HK-2 (cell line): ENCODE results near the gene FXYD1.
A peak's percentile ranks its signal among the peaks of the same experiment; 100 is the strongest.
"Not testable (repeated sequence)": the region's sequence is repeated elsewhere in the genome, so short reads cannot be mapped to it uniquely, and the experiment has no call there.

Experiments
- DNase-seq: peaks from one replicate; pipeline ENCODE4 v3.0.0-alpha.2; 2018; ENCODE audit not compliant: unreplicated experiment

The FXYD1 gene

DNA sequence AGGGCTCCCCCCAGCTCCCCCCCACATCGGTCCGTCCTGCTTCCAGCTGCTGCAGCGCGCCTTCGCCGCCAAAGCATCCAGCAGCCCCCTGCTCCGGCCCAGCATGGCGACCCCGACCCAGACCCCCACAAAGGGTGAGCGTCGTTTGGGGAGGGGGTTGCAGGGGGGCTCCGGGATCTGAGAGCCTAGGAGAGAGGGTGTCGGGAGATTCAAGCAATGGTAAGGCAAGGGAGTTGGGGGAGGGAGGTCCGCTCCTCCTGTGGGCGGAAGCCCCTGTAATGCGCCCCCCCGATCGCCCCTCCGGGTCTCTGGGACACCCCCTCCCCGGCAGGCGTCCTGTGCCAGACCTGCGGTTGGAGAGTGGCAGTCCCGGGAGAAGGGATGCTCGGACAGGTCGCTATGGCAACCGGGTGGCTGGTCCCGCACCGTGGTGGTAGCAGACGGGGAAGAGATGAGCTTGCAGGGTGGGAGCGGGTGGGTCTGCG is 4.6 kb downstream of the FXYD1 start, which contains the start of gene FXYD7:
Gene FXYD7 (plus strand): TSS at position 25 of the 485 bp plus-strand sequence. CDS start 79 bp downstream, at position 104.
- no peak for DNase-seq

DNA sequence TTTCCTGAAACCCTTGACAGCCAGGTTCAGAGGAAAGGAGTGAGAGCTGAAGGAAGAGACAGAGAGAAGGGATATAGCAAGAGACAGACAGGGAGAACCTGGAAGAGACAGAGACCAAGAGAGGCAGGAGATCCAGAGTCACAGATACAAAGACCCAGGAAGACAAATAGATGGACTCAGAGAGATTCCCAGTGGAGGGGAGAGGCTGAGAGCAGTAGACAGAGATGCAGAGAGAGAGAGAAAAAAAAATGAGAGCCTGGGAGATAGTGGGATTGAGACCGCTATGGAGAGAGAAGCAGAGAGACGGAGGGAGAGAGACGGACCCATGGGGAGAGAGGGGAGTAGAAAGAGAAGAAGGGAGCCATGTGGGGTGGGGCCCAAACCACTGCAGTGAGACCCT is 5.2 kb downstream of the FXYD1 start:
- DNase-seq = no peak

DNA sequence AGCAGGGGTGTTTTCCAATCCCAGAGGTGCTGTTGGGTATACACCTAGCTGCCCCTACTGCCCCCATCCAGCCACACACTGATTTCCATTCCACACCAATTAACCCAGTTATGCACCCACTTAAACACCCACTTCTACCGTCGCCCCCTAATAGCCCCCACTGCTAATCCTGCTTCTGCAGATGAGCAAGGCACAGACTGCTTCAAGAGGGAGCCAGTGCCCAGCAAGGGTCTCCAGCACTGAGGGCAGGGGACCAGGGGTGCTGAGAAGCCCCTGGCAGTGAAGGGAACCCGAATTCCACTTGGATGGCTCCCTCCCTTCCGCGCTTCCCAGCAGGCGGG is 5.6 kb downstream of the FXYD1 start:
- no peak for DNase-seq

GRCh38 chr19:35144600-35145436 is 6.2 kb downstream of the FXYD1 start:
- peak; percentile 52 for DNase-seq

GRCh38 chr19:35146746-35147459 is 8.3 kb downstream of the FXYD1 start:
- no peak for DNase-seq

DNA sequence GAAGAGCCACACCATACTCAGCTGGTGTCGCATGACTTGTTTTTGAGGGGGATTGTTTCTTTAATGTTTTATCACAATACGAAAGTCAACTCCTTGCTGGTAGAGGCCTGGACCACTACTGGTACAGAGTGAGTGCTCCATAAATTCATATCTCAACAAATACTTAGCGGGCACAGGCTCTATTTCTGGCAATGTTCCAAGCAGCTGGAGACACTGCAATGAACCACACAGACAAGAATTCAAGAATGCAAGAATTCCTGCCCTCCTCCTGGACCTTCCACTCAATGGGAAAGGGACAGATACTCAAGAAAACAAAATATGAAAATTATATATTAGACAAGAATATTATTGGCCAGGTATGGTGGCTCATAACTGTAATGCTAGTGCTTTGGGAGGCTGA is 10.8 kb downstream of the FXYD1 start:
- no peak for DNase-seq

GRCh38 chr19:35150445-35150844 is 11.8 kb downstream of the FXYD1 start:
- no peak for DNase-seq

DNA sequence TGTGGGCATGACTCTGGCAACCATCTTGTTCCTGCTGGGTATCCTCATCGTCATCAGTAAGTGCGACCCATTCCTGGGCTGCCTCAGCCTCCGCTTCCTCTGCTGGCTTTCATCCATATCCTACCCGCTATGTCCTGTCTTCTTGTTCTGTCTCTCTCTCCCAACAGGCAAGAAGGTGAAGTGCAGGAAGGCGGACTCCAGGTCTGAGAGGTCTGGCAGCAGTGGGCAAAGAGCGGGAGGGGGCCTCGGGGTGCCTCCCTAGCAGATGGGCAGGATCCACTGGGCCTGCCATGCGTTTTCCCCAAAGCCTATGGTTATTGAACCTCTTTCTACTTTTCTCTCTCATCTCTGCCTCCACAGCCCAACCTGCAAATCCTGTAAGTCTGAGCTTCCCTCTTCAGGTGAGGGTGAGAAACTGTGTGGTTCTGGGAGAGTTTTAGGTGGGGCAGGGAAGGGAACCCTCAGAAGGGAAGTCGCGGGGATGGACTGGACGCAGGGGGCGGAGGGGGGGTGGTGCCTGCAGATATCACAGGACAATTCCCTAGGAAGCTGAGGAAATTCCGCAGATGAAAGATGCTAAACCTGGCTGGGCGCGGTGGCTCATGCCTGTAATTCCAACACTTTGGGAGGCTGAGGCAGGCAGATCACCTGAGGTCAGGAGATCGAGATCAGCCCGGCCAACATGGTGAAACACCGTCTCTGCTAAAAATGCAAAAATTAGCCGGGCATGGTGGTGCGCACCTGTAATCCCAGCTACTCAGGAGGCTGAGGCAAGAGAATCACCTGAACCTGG is 12.8 kb downstream of the FXYD1 start:
- no peak for DNase-seq

DNA sequence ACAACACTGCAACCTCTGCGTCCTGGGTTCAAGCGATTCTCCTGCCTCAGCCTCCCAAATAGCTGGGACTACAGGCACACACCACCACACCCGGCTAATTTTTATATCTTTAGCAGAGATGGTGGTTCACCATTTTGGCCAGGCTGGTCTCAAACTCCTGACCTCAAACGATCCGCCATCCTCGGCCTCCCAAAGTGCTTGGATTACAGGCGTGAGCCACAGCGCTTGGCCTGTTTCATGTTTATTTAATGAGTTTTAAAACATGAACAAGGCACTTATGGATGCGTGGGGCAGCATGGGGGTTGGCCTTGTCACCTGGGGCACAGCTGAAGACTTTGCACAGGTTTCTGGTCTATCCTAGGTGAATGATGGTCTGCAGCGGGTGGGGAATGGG is 14.5 kb downstream of the FXYD1 start:
- DNase-seq = not testable (repeated sequence)

DNA sequence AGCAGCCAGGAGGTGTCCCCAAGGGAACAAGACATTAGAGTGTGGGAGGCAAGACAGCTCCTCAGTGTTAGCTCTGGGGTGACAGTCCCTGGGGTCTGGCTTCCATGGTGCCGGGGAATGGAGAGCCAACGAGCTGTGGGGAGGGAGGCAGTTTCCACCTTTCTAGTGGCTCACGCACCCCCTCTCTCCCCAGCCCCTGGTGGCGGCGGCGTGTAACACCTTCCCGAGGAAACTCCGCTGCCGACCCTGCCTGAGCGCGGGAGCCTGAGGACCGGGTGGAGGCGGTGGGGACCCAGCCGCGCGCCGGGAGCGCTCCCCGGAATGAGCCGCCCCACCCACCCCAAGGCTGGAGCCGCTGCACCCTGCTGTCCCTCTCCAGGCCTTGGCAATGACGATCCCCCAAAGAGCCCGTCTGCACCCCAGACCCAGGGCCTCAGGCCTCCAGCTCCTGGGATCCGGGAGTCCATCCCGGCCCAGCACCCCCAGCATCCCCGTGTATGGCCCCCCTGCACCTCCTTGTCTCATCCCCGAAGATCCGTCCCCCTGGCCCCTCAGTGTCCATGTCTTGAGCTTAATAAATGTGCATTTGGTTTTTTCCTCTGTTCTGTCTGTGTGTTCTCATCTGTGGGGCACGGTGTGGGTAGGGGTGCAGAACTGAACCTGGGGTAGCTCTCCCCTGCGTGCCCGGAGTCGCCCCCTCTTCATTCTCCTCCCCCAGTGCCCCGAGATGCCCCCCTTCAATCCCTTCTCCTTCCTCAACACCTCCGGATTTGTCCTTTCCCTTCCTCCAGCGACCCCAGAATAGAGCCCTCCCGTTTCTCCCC is 15.3 kb downstream of the FXYD1 start:
- no peak for DNase-seq

DNA sequence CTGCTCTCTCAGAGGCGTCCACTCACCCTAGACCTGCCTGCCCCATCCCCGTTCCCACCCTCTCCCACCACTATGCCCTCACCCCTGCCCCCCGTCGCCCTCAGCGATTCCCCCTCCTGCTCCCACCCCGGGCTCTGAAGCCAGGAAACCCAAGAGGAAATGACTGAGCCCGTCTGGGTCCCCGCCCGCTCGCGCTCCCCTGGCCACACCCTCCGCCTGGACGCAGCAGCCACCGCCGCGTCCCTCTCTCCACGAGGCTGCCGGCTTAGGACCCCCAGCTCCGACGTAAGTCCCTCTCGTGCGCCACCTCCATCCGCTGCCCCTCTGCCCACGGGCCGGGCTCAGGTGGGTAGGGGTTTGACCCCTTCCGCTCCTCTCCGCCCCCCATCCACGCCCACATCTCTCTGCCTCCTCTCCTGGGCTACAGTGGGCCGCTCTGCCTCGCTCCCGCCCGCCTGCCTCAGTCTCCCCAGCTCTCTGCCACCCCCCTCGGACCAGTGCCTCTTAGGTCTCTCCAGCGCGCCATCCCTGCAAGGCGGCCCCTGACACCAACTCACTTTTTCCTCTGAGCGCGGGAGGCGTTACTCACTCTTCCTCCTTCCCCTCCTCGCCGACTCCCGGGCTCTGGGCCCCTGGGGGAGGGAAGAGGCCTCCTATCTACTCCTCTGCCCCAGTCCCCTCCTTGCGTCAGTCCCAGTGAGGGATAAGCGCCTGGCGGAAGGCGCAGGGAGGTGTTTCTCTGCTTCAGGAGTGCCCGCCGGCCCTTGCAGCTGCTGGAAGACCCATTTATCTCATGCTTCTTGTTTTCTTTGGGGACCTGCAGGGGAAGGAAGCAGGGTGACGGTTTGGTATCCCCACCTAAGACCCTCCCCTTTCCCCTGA is 16.1 kb downstream of the FXYD1 start, which contains the start of gene FXYD5:
Gene FXYD5 (plus strand): TSS at position 211 of the 882 bp plus-strand sequence. CDS start 816 bp downstream, outside the sequence.
- peak; percentile 82 for DNase-seq

DNA sequence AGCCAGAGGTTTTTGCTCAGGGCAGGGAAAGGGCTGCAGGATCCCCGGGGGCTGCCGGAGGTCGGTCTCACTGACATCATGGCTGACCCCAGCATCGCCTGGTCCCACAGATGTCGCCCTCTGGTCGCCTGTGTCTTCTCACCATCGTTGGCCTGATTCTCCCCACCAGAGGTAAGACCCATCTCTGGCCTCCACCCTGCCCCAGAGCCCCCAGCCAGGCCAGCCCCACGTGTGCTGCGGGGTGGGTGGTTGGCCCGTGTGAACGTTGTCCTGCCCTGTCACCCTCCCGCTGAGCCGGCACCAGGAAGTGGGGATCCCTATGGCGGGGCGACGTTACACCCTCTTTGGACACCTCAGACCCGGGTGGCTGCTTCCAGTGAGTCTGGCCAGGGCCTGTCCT is 16.8 kb downstream of the FXYD1 start:
- DNase-seq = no peak

- DNase-seq = no peak
These were observed 17.5 kb downstream of the FXYD1 start for GRCh38 chr19:35155981-35156672.

GRCh38 chr19:35156673-35157014 is 18.0 kb downstream of the FXYD1 start:
- no peak for DNase-seq

GRCh38 chr19:35157431-35157830 is 18.8 kb downstream of the FXYD1 start:
- DNase-seq = no peak

DNA sequence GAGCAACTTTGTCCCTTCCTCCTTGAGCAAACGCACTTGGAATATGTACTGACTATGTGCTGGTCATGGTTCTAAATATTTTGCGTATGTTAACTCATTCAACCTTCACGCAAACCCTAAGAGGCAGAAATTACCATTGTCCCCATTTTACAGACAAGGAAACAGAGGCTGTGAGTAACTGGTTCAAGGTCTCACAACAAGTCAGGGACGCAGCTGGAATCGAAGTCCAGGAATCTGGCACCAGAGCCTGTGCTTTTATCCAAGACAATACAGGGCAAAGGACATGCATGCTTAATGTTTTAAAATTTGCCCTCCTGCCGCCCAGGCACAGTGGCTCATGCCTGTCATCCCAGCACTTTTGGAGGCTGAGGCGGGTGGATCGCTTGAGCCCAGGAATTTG is 21.0 kb downstream of the FXYD1 start:
- DNase-seq = no peak

DNA sequence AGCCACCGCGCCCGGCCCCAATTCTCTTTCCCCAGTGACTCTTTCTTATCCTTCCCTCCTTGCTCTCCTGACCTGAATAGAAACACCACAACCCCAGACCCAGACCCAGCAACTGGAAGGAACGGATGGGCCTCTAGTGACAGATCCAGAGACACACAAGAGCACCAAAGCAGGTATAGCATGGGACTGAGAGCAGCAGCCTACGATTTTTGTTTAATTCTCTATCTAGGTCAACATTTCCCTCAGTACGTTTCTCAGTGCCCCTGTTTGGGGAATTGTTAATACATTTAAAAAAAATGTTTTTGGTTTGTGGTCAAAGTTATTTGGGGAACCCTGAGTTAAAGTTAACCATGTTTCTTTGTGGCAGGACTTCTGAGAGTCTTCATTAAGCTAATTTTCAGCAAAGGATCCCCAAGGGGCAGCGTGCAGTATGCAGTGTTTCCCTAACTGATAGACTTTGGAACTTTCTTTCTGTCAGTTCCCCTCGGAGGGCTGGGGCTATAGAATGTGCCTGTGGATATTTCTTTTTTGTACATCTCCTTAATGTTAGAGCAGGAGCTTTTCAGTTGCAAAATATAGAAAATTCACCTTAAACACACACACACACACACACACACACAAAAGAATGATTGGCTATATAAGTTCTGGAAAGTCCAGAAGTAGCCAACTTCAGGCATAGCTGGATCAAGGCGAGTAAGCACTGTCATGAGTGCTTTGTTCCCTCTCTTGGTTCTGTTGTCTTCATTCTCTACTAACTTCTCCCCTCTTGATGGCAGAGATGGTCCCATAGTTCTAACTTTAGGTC is 22.2 kb downstream of the FXYD1 start:
- DNase-seq = no peak

GRCh38 chr19:35161434-35161743 is 22.8 kb downstream of the FXYD1 start:
- no peak for DNase-seq
